Neural progenitor cell (in vitro differentiated cells): ENCODE data around the gene MFGE8. TPM values are rescaled to one million over a fixed set of nuclear protein-coding genes. Genes with fewer than 3 reads are reported as not detected.

Experiments
- DNase-seq: peaks from one replicate; pipeline ENCODE4 v3.0.0-alpha.2; 2016; ENCODE audit warnings: low spot score
- H2AFZ ChIP-seq: fragments of 200-600 bp; sonication (generic); replicated peaks from 2 replicates; pipeline ENCODE4 v1.6.1; 2016; ENCODE audit warnings: antibody characterized with exemption
- H3F3A ChIP-seq: fragments of 200-600 bp; sonication (generic); 2 replicates; pipeline ENCODE4 v1.6.1; 2016; ENCODE audit warnings: antibody characterized with exemption, low read depth
- H3K27ac ChIP-seq: fragments of 200-600 bp; sonication (generic); 2 replicates; pipeline ENCODE4 v1.5.1; 2016; ENCODE audit warnings: mild to moderate bottlenecking
- H3K27me3 ChIP-seq: fragments of 200-600 bp; sonication (generic); 2 replicates; pipeline ENCODE4 v1.6.1; 2016; ENCODE audit warnings: mild to moderate bottlenecking, moderate library complexity
- H3K36me3 ChIP-seq: fragments of 200-600 bp; sonication (generic); 2 replicates; pipeline ENCODE4 v1.5.1; 2016
- H3K4me1 ChIP-seq: fragments of 200-600 bp; sonication (generic); 2 replicates; pipeline ENCODE4 v1.6.1; 2016; ENCODE audit warnings: mixed run types
- H3K4me2 ChIP-seq: fragments of 200-600 bp; sonication (generic); 2 replicates; pipeline ENCODE4 v1.6.1; 2016
- H3K4me3 ChIP-seq: fragments of 200-600 bp; sonication (generic); 2 replicates; pipeline ENCODE4 v1.5.1; 2016
- H3K79me2 ChIP-seq: fragments of 200-600 bp; sonication (generic); 2 replicates; pipeline ENCODE4 v1.6.1; 2016; ENCODE audit warnings: low read depth
- H3K9ac ChIP-seq: fragments of 200-600 bp; sonication (generic); 2 replicates; pipeline ENCODE4 v1.6.1; 2016
- H3K9me3 ChIP-seq: fragments of 200-600 bp; sonication (generic); 2 replicates; pipeline ENCODE4 v1.5.1; 2016; ENCODE audit warnings: low read depth
- H4K20me1 ChIP-seq: fragments of 200-600 bp; sonication (generic); 2 replicates; pipeline ENCODE4 v1.6.1; 2016; ENCODE audit warnings: low read depth
- H3K27ac Mint-ChIP-seq: 3 replicates; pipeline ENCODE4 v1.8.0; 2021; ENCODE audit warnings: mixed read lengths
- H3K27me3 Mint-ChIP-seq: 2 replicates; pipeline ENCODE4 v1.8.0; 2022; ENCODE audit warnings: low read depth, mild to moderate bottlenecking, inconsistent platforms, moderate library complexity, mixed read lengths; ENCODE audit not compliant: insufficient read depth
- H3K36me3 Mint-ChIP-seq: 3 replicates; pipeline ENCODE4 v1.8.0; 2021; ENCODE audit warnings: mixed read lengths
- H3K4me1 Mint-ChIP-seq: 3 replicates; pipeline ENCODE4 v1.8.0; 2021; ENCODE audit warnings: mixed read lengths
- H3K4me3 Mint-ChIP-seq: 3 replicates; pipeline ENCODE4 v1.8.0; 2021; ENCODE audit warnings: mild to moderate bottlenecking, moderate library complexity, mixed read lengths
- H3K9me3 Mint-ChIP-seq: 3 replicates; pipeline ENCODE4 v1.8.0; 2020; ENCODE audit warnings: mixed read lengths
- CTCF ChIP-seq: fragments of 200-600 bp; sonication (generic); IDR thresholded peaks from 2 replicates; pipeline ENCODE4 v1.5.1; 2017; ENCODE audit warnings: antibody characterized with exemption, mild to moderate bottlenecking
- EZH2 ChIP-seq: fragments of 200-600 bp; sonication (generic); IDR thresholded peaks from 2 replicates; pipeline ENCODE4 v1.6.1; 2017; ENCODE audit warnings: antibody characterized with exemption, mild to moderate bottlenecking, moderate library complexity
- EZH2phosphoT487 ChIP-seq: fragments of 200-600 bp; sonication (generic); IDR thresholded peaks from 2 replicates; pipeline ENCODE4 v1.6.1; 2017; ENCODE audit warnings: antibody characterized with exemption
- total RNA-seq: library from RNA; depleted of rRNA; stranded (reverse); fragments of >200 nt; gene quantifications from 2 replicates; pipeline ENCODE4 v1.2.3, GENCODE V29; 2015; ENCODE audit warnings: low replicate concordance

Gene MFGE8
- total RNA-seq, 1 donor from 2014 or later: 92.6 TPM

DNA sequence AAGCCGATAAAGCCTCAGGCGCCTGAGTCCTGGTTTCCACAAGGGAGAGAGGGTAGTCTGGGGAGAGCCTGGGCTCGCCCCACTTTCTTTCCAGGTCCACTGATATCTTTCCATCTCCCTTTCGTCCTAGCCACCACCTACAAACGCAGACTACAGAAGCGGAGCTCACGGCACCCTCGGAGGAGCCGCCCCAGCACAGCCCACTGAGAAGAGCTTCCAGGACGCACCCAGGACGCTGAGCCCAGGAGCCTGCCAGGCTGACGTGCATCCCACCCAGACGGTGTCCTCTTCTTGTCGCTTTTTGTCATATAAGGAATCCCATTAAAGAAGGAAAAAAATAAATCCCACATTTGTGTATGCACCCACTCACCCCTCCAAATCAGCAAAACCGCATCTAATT is 38.9 kb downstream of the MFGE8 start:
- H3K27me3 Mint-ChIP-seq: peaks cover 6% of the 10 kb centered on the region
- Histone ChIP-seq H3K79me2 (no peaks in the 10 kb centered on the region), H3K4me1 (no peaks in the 10 kb centered on the region), H2AFZ (no peak overlapping the region), H3K9me3 (no peaks in the 10 kb centered on the region), H3K36me3 (no peaks in the 10 kb centered on the region), H3K27me3 (no peaks in the 10 kb centered on the region), H3F3A (no peaks in the 10 kb centered on the region), H3K27ac (no peak overlapping the region), H3K9ac (no peak overlapping the region), H3K4me2 (no peak overlapping the region), H3K4me3 (no peak overlapping the region), H4K20me1 (no peaks in the 10 kb centered on the region)
- peak overlapping the region; percentile 70 for H3K27ac Mint-ChIP-seq
- H3K36me3 Mint-ChIP-seq: no peaks in the 10 kb centered on the region
- no peaks in the 10 kb centered on the region for H3K4me1 Mint-ChIP-seq
- no peak for TF ChIP-seq EZH2phosphoT487
- no peak for TF ChIP-seq CTCF
- no peak overlapping the region for H3K4me3 Mint-ChIP-seq
- DNase-seq: no peak
- H3K9me3 Mint-ChIP-seq: peaks cover 6% of the 10 kb centered on the region

GRCh38 chr15:88873786-88874185 is 39.4 kb downstream of the MFGE8 start:
- no peak overlapping the region for H3K27ac ChIP-seq
- TF ChIP-seq CTCF: no peak
- TF ChIP-seq EZH2phosphoT487: no peak
- no peak for TF ChIP-seq EZH2
- H3K36me3 ChIP-seq: no peaks in the 10 kb centered on the region
- peaks cover 6% of the 10 kb centered on the region for H3K27me3 Mint-ChIP-seq
- H3K79me2 ChIP-seq: no peaks in the 10 kb centered on the region
- H3K27ac Mint-ChIP-seq: no peak overlapping the region
- H3K4me3 ChIP-seq: no peak overlapping the region
- no peaks in the 10 kb centered on the region for H3F3A ChIP-seq
- H3K9ac ChIP-seq: no peak overlapping the region
- no peaks in the 10 kb centered on the region for H4K20me1 ChIP-seq
- H3K4me2 ChIP-seq: no peak overlapping the region
- H3K4me3 Mint-ChIP-seq: no peak overlapping the region
- DNase-seq: no peak
- no peak overlapping the region for H2AFZ ChIP-seq
- H3K4me1 ChIP-seq: no peaks in the 10 kb centered on the region
- H3K4me1 Mint-ChIP-seq: no peaks in the 10 kb centered on the region
- H3K27me3 ChIP-seq: no peaks in the 10 kb centered on the region
- H3K9me3 ChIP-seq: no peaks in the 10 kb centered on the region
- H3K36me3 Mint-ChIP-seq: no peaks in the 10 kb centered on the region
- peaks cover 6% of the 10 kb centered on the region for H3K9me3 Mint-ChIP-seq

GRCh38 chr15:88872706-88873105 is 40.5 kb downstream of the MFGE8 start:
- no peak overlapping the region for H3K27ac Mint-ChIP-seq
- Histone ChIP-seq H2AFZ (no peak overlapping the region), H3K9ac (no peak overlapping the region), H4K20me1 (no peaks in the 10 kb centered on the region), H3K4me1 (no peaks in the 10 kb centered on the region), H3F3A (no peaks in the 10 kb centered on the region), H3K79me2 (no peaks in the 10 kb centered on the region), H3K36me3 (no peaks in the 10 kb centered on the region), H3K4me3 (no peak overlapping the region), H3K4me2 (no peak overlapping the region), H3K27ac (no peak overlapping the region), H3K27me3 (no peaks in the 10 kb centered on the region), H3K9me3 (no peaks in the 10 kb centered on the region)
- DNase-seq: no peak
- H3K27me3 Mint-ChIP-seq: peaks cover 6% of the 10 kb centered on the region
- no peaks in the 10 kb centered on the region for H3K36me3 Mint-ChIP-seq
- peaks cover 9% of the 10 kb centered on the region for H3K9me3 Mint-ChIP-seq
- no peaks in the 10 kb centered on the region for H3K4me1 Mint-ChIP-seq
- H3K4me3 Mint-ChIP-seq: no peak overlapping the region
- TF ChIP-seq CTCF: no peak
- no peak for TF ChIP-seq EZH2
- no peak for TF ChIP-seq EZH2phosphoT487

DNA sequence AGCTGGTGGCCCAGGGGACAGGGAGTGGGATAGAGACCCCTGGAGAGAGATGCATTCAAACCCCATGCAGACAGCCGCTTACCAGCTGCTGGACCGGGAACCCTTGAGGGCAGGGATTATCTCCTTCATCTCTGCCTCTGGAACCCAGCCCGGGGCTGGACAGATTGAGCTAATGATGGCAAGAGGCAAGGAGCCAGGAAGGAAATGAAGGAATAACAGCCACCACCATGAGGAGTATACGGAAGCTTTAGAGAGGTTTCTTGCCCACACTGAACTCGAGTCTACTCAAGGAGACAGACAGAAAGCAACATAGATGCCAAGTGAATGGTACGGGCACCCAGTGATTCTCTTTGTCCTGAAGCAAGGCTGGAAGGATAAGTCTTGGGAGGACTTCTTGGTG is 41.1 kb downstream of the MFGE8 start:
- TF ChIP-seq EZH2phosphoT487 (no peak), EZH2 (no peak), CTCF (no peak)
- no peaks in the 10 kb centered on the region for H3K36me3 Mint-ChIP-seq
- no peaks in the 10 kb centered on the region for H4K20me1 ChIP-seq
- H3K27ac ChIP-seq: no peak overlapping the region
- no peak overlapping the region for H2AFZ ChIP-seq
- no peak for DNase-seq
- no peak overlapping the region for H3K9ac ChIP-seq
- H3F3A ChIP-seq: no peaks in the 10 kb centered on the region
- peaks cover 12% of the 10 kb centered on the region for H3K9me3 Mint-ChIP-seq
- H3K27me3 Mint-ChIP-seq: peaks cover 6% of the 10 kb centered on the region
- no peaks in the 10 kb centered on the region for H3K4me1 ChIP-seq
- H3K4me2 ChIP-seq: no peak overlapping the region
- no peaks in the 10 kb centered on the region for H3K79me2 ChIP-seq
- H3K4me3 Mint-ChIP-seq: no peak overlapping the region
- H3K27me3 ChIP-seq: no peaks in the 10 kb centered on the region
- no peaks in the 10 kb centered on the region for H3K4me1 Mint-ChIP-seq
- no peak overlapping the region for H3K4me3 ChIP-seq
- H3K36me3 ChIP-seq: no peaks in the 10 kb centered on the region
- H3K9me3 ChIP-seq: no peaks in the 10 kb centered on the region
- no peak overlapping the region for H3K27ac Mint-ChIP-seq
